VCaP (cell line): ENCODE results near the gene CNGB1.
"Not testable (repeated sequence)": the region's sequence is repeated elsewhere in the genome, so short reads cannot be mapped to it uniquely, and the experiment has no call there.

ENCODE experiments used
- H3K27ac ChIP-seq: fragments of 450-650 bp; 2 replicates; pipeline ENCODE4 v1.5.1; 2017
- CTCF ChIP-seq: fragments of 450-650 bp; conservative IDR thresholded peaks from 2 replicates; pipeline ENCODE4 v1.5.1; 2017; ENCODE audit warnings: mild to moderate bottlenecking, moderate library complexity

The CNGB1 gene

GRCh38 chr16:57981636-57982035 is 10.7 kb upstream of the CNGB1 start:
- no peak for TF ChIP-seq CTCF
- H3K27ac ChIP-seq: no peak overlapping the region

GRCh38 chr16:57979006-57979585 is 8.2 kb upstream of the CNGB1 start:
- no peak for TF ChIP-seq CTCF

GRCh38 chr16:57978070-57978465 is 7.1 kb upstream of the CNGB1 start:
- not testable (repeated sequence) for H3K27ac ChIP-seq

More at GRCh38 chr16:57979006-57979585, 8.2 kb upstream of the CNGB1 start:
- H3K27ac ChIP-seq: no peak overlapping the region

GRCh38 chr16:57977418-57978069 is 6.6 kb upstream of the CNGB1 start:
- no peak overlapping the region for H3K27ac ChIP-seq
- no peak for TF ChIP-seq CTCF

- no peak overlapping the region for H3K27ac ChIP-seq
- no peak for TF ChIP-seq CTCF
Measured at GRCh38 chr16:57976331-57976796, 5.4 kb upstream of the CNGB1 start.

- no peak overlapping the region for H3K27ac ChIP-seq
- no peak for TF ChIP-seq CTCF
Measured at GRCh38 chr16:57972306-57972705, 1.4 kb upstream of the CNGB1 start.

GRCh38 chr16:57971848-57972247 is 920 bp upstream of the CNGB1 start:
- no peak overlapping the region for H3K27ac ChIP-seq
- no peak for TF ChIP-seq CTCF

- TF ChIP-seq CTCF: no peak
- H3K27ac ChIP-seq: no peak overlapping the region
Measured at GRCh38 chr16:57970319-57970718, 609 bp downstream of the CNGB1 start.
